HEK293 (cell line): ENCODE data around the gene PSMC4.

ENCODE experiments used
- CTCF ChIA-PET: fragments of 350-600 bp; formaldehyde crosslinking; extraction: SDS; loops from one replicate; lab custom pipeline; 2021; ENCODE audit warnings: antibody characterized with exemption; lab: Yijun Ruan, JAX
- POLR2A ChIA-PET: fragments of 300-600 bp; formaldehyde crosslinking; extraction: SDS; loops from one replicate; lab custom pipeline; 2020; ENCODE audit warnings: antibody characterized with exemption, inconsistent platforms; lab: Yijun Ruan, JAX
- H3K27ac ChIP-seq: fragments of 200-500 bp; sonication (Bioruptor generic); 2 replicates; pipeline ENCODE4 v1.5.1; 2014; ENCODE audit warnings: low read depth, low read length, control low read depth, inconsistent platforms; ENCODE audit errors: extremely low read depth
- H3K36me3 ChIP-seq, 2 experiments: fragments of 200-500 bp in 1 of 2; sonication (Bioruptor generic) in 1 of 2; 1 replicate in 1 of 2; 2 replicates in 1 of 2; pipeline ENCODE4 v1.5.1; 2014 to 2017; ENCODE audit warnings: inconsistent platforms in 2 of 2, low read length in 2 of 2; ENCODE audit not compliant: control insufficient read depth in 2 of 2, insufficient read depth in 1 of 2
- H3K4me1 ChIP-seq: fragments of 200-500 bp; sonication (Bioruptor generic); 2 replicates; pipeline ENCODE4 v1.5.1; 2014; ENCODE audit warnings: mild to moderate bottlenecking, low read length, inconsistent platforms; ENCODE audit not compliant: control insufficient read depth, insufficient read depth
- H3K4me3 ChIP-seq: 2 replicates; pipeline ENCODE4 v1.5.1; 2011; ENCODE audit warnings: low read depth, mild to moderate bottlenecking, control low read depth, low read length, moderate library complexity
- H3K9me3 ChIP-seq: fragments of 200-500 bp; sonication (Bioruptor generic); 2 replicates; pipeline ENCODE4 v1.5.1; 2014; ENCODE audit warnings: low read depth, low read length, inconsistent platforms; ENCODE audit not compliant: control insufficient read depth, insufficient read depth
- GFI1B ChIP-seq: fragments of 450-650 bp; formaldehyde crosslinking; IDR thresholded peaks from 2 replicates; pipeline ENCODE4 v1.5.1; 2016; ENCODE audit warnings: missing biosample characterization, missing genetic modification characterization
- KLF7 ChIP-seq: fragments of 450-650 bp; formaldehyde crosslinking; IDR thresholded peaks from 2 replicates; pipeline ENCODE4 v1.5.1; 2016; ENCODE audit warnings: missing biosample characterization, missing genetic modification characterization, borderline replicate concordance
- OVOL3 ChIP-seq: fragments of 450-650 bp; formaldehyde crosslinking; IDR thresholded peaks from 2 replicates; pipeline ENCODE4 v1.5.1; 2016; ENCODE audit warnings: missing biosample characterization, missing genetic modification characterization
- ZNF302 ChIP-seq: fragments of 450-650 bp; formaldehyde crosslinking; IDR thresholded peaks from 2 replicates; pipeline ENCODE4 v1.5.1; 2016; ENCODE audit warnings: missing biosample characterization, missing genetic modification characterization, low read depth
- ZNF311 ChIP-seq: fragments of 450-650 bp; formaldehyde crosslinking; IDR thresholded peaks from 2 replicates; pipeline ENCODE4 v1.5.1; 2017; ENCODE audit warnings: missing biosample characterization, missing genetic modification characterization, borderline replicate concordance
- ZNF510 ChIP-seq: fragments of 450-650 bp; formaldehyde crosslinking; IDR thresholded peaks from 2 replicates; pipeline ENCODE4 v1.5.1; 2018; ENCODE audit warnings: mild to moderate bottlenecking, missing genetic modification characterization, missing biosample characterization; ENCODE audit not compliant: insufficient replicate concordance
- ZNF548 ChIP-seq: fragments of 450-650 bp; formaldehyde crosslinking; IDR thresholded peaks from 2 replicates; pipeline ENCODE4 v1.5.1; 2016; ENCODE audit warnings: missing biosample characterization, missing genetic modification characterization
- ZNF596 ChIP-seq: fragments of 450-650 bp; IDR thresholded peaks from 2 replicates; pipeline ENCODE4 v1.5.0; 2018; ENCODE audit warnings: missing biosample characterization, mild to moderate bottlenecking, missing genetic modification characterization, moderate library complexity
- ZNF624 ChIP-seq: fragments of 450-650 bp; formaldehyde crosslinking; IDR thresholded peaks from 2 replicates; pipeline ENCODE4 v1.5.1; 2017; ENCODE audit warnings: missing biosample characterization, missing genetic modification characterization
- ZNF660 ChIP-seq: fragments of 450-650 bp; IDR thresholded peaks from 2 replicates; pipeline ENCODE4 v1.5.1; 2018; ENCODE audit warnings: missing biosample characterization, mild to moderate bottlenecking, missing genetic modification characterization
- TF ChIP-seq, protein P1 (sequence below): fragments of 450-650 bp; formaldehyde crosslinking; IDR thresholded peaks from 2 replicates; pipeline ENCODE4 v1.5.1; 2016; ENCODE audit warnings: missing biosample characterization, missing genetic modification characterization
- TF ChIP-seq, protein P2 (sequence below): fragments of 450-650 bp; formaldehyde crosslinking; IDR thresholded peaks from 2 replicates; pipeline ENCODE4 v1.5.1; 2016; ENCODE audit warnings: missing biosample characterization, missing genetic modification characterization
- TF ChIP-seq, protein P3 (sequence below): IDR thresholded peaks from 2 replicates; pipeline ENCODE4 v1.6.1; 2011; ENCODE audit warnings: mild to moderate bottlenecking, low read depth, low read length, borderline replicate concordance
- TF ChIP-seq, protein P4 (sequence below): fragments of 450-650 bp; formaldehyde crosslinking; IDR thresholded peaks from 2 replicates; pipeline ENCODE4 v1.5.1; 2016; ENCODE audit warnings: missing biosample characterization, missing genetic modification characterization, borderline replicate concordance

PSMC4 gene

DNA sequence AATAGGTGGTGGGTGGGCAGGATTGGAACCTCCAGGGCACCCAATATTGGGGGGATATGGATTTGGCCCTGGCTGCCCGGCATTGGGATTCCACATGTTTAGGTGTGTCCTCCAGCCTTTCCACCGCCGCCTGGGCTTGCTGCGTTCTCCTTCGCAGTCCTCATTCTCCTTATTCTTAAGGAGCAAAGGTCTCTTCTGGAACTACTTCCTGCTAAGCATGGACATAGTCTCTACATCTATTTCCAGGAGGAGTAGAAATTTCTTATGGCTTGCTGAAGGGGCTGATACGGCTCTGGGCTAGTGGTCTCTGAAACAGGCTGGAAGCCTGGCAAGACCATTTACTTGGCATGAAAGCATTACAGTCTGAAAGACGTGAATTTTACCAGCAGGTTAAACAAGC, 27.4 kb upstream of the PSMC4 start (continued):
- TF ChIP-seq, protein P1, sequence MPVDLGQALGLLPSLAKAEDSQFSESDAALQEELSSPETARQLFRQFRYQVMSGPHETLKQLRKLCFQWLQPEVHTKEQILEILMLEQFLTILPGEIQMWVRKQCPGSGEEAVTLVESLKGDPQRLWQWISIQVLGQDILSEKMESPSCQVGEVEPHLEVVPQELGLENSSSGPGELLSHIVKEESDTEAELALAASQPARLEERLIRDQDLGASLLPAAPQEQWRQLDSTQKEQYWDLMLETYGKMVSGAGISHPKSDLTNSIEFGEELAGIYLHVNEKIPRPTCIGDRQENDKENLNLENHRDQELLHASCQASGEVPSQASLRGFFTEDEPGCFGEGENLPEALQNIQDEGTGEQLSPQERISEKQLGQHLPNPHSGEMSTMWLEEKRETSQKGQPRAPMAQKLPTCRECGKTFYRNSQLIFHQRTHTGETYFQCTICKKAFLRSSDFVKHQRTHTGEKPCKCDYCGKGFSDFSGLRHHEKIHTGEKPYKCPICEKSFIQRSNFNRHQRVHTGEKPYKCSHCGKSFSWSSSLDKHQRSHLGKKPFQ (tag by site-specific recombination) = no peak
- TF ChIP-seq, protein P2, sequence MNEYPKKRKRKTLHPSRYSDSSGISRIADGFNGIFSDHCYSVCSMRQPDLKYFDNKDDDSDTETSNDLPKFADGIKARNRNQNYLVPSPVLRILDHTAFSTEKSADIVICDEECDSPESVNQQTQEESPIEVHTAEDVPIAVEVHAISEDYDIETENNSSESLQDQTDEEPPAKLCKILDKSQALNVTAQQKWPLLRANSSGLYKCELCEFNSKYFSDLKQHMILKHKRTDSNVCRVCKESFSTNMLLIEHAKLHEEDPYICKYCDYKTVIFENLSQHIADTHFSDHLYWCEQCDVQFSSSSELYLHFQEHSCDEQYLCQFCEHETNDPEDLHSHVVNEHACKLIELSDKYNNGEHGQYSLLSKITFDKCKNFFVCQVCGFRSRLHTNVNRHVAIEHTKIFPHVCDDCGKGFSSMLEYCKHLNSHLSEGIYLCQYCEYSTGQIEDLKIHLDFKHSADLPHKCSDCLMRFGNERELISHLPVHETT (tag by site-specific recombination) = no peak
- TF ChIP-seq, protein P3, sequence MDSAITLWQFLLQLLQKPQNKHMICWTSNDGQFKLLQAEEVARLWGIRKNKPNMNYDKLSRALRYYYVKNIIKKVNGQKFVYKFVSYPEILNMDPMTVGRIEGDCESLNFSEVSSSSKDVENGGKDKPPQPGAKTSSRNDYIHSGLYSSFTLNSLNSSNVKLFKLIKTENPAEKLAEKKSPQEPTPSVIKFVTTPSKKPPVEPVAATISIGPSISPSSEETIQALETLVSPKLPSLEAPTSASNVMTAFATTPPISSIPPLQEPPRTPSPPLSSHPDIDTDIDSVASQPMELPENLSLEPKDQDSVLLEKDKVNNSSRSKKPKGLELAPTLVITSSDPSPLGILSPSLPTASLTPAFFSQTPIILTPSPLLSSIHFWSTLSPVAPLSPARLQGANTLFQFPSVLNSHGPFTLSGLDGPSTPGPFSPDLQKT = no peak
- TF ChIP-seq ZNF311 (tag by site-specific recombination) (no peak), ZNF596 (tag by site-specific recombination) (no peak), ZNF624 (no peak)

DNA sequence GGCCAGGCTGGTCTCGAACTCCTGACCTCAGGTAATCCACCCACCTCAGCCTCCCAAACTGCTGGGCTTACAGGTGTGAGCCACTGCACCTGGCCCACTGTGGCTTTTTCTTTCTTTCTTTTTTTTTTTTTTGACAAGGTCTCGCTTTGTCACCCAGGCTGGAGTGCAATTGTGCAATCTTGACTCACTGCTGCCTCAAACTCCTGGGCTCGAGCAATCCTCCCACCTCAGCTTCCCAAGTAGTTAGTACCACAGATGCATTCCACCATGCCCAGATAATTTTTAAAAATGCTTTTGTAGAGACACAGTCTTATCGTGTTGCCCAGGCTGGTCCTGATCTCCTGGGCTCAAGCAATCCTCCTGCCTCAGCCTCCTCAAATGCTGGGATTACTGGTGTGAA, 24.4 kb upstream of the PSMC4 start:
- H3K9me3 ChIP-seq = no peaks in the 10 kb centered on the region

GRCh38 chr19:39949026-39949747, 21.8 kb upstream of the PSMC4 start:
- Histone ChIP-seq H3K36me3 (no peaks in the 10 kb centered on the region; a peak in 1 of 3 replicates), H3K9me3 (no peaks in the 10 kb centered on the region), H3K4me3 (no peak overlapping the region), H3K4me1 (peaks cover 6% of the 10 kb centered on the region), H3K27ac (no peak overlapping the region)
- TF ChIP-seq ZNF510 (tag by site-specific recombination) = no peak
- no peak for TF ChIP-seq ZNF302 (tag by site-specific recombination)
- no peak for TF ChIP-seq OVOL3
- TF ChIP-seq ZNF548 (tag by site-specific recombination) = no peak
- ChIA-PET POLR2A (no interaction called here), CTCF (interaction anchor here (2.0 kb wide), 1 partner anchor 21 kb away, joined by 6 read pairs; the partner anchor contains the start of gene PSMC4)

More for the DNA sequence above, 24.4 kb upstream of the PSMC4 start:
- TF ChIP-seq KLF7 (tag by site-specific recombination) (no peak), ZNF660 (tag by site-specific recombination) (no peak), GFI1B (tag by site-specific recombination) (no peak)
- TF ChIP-seq, protein P4, sequence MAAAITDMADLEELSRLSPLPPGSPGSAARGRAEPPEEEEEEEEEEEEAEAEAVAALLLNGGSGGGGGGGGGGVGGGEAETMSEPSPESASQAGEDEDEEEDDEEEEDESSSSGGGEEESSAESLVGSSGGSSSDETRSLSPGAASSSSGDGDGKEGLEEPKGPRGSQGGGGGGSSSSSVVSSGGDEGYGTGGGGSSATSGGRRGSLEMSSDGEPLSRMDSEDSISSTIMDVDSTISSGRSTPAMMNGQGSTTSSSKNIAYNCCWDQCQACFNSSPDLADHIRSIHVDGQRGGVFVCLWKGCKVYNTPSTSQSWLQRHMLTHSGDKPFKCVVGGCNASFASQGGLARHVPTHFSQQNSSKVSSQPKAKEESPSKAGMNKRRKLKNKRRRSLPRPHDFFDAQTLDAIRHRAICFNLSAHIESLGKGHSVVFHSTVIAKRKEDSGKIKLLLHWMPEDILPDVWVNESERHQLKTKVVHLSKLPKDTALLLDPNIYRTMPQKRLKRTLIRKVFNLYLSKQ (tag by site-specific recombination) = no peak
- Histone ChIP-seq H3K4me1 (peaks cover 18% of the 10 kb centered on the region), H3K36me3 (no peaks in the 10 kb centered on the region; a peak in 1 of 3 replicates), H3K27ac (no peak overlapping the region), H3K4me3 (no peak overlapping the region)
- CTCF ChIA-PET = interaction anchor here (0.6 to 1.5 kb wide), 5 partner anchors 21 to 1211 kb away, joined by 3 to 7 read pairs (median 3); partner anchors contain the start of gene PSMC4
- POLR2A ChIA-PET = no interaction called here
